SK-N-SH (cell line): ENCODE data around the gene ABL2. TPM values are rescaled to one million over a fixed set of nuclear protein-coding genes. Genes with fewer than 3 reads are reported as not detected.

Source experiments
- CTCF ChIA-PET: fragments of 300-600, 350-600 bp; formaldehyde crosslinking; extraction: SDS; loops from one replicate; lab custom pipeline; 2021; lab: Yijun Ruan, JAX
- POLR2A ChIA-PET: fragments of 350-600 bp; sonication (Branson Sonifier 250); formaldehyde crosslinking; extraction: SDS; loops from one replicate; lab custom pipeline; 2020; ENCODE audit warnings: antibody characterized with exemption, inconsistent platforms; lab: Yijun Ruan, JAX
- DNase-seq: peaks from one replicate; pipeline ENCODE4 v3.0.0; 2012
- H2AFZ ChIP-seq: fragments of 200-600 bp; sonication (generic); 2 replicates; pipeline ENCODE4 v1.8.1; 2016; ENCODE audit warnings: antibody characterized with exemption, mild to moderate bottlenecking, low read depth
- H3F3A ChIP-seq: fragments of 200-600 bp; sonication (generic); replicated peaks from 2 replicates; pipeline ENCODE3; 2016; ENCODE audit warnings: antibody characterized with exemption, mild to moderate bottlenecking; ENCODE audit not compliant: insufficient read depth
- H3K27ac ChIP-seq, 2 experiments: fragments of 200-500 bp in 1 of 2; fragments of 200-600 bp in 1 of 2; sonication (Bioruptor generic) in 1 of 2; sonication (generic), shearing (Covaris generic) in 1 of 2; 2 replicates each; pipeline versions ENCODE4 v1.5.1 to v1.6.1; 2014 to 2016; ENCODE audit warnings: low read depth in 2 of 2, inconsistent platforms in 1 of 2, low read length in 1 of 2, mild to moderate bottlenecking in 1 of 2, mixed read lengths in 1 of 2
- H3K27me3 ChIP-seq: fragments of 200-600 bp; sonication (generic), shearing (Covaris generic); 2 replicates; pipeline ENCODE4 v1.6.1; 2016; ENCODE audit warnings: mixed run types; ENCODE audit not compliant: insufficient read depth
- H3K36me3 ChIP-seq, 2 experiments: fragments of 200-500 bp in 1 of 2; fragments of 200-600 bp in 1 of 2; sonication (Bioruptor generic) in 1 of 2; sonication (generic) in 1 of 2; replicated peaks in 1 of 2; 2 replicates each; pipeline versions ENCODE3 to v1.5.1; 2014 to 2016; ENCODE audit warnings: low read length in 1 of 2, mild to moderate bottlenecking in 1 of 2; ENCODE audit not compliant: insufficient read depth in 2 of 2, control insufficient read depth in 1 of 2
- H3K4me1 ChIP-seq, 2 experiments: fragments of 200-500 bp in 1 of 2; fragments of 200-600 bp in 1 of 2; sonication (Bioruptor generic) in 1 of 2; sonication (generic), shearing (Covaris generic) in 1 of 2; 2 replicates each; pipeline versions ENCODE4 v1.5.1 to v1.6.1; 2014 to 2016; ENCODE audit warnings: low read depth in 1 of 2, low read length in 1 of 2, mixed run types in 1 of 2; ENCODE audit not compliant: insufficient read depth in 2 of 2, control insufficient read depth in 1 of 2
- H3K4me2 ChIP-seq: fragments of 200-600 bp; sonication (generic), shearing (Covaris generic); 2 replicates; pipeline ENCODE4 v1.6.1; 2017; ENCODE audit warnings: mixed run types
- H3K4me3 ChIP-seq, 2 experiments: fragments of 200-500 bp in 1 of 2; fragments of 200-600 bp in 1 of 2; sonication (Bioruptor generic) in 1 of 2; sonication (generic), shearing (Covaris generic) in 1 of 2; 2 replicates each; pipeline versions ENCODE4 v1.5.1 to v1.8.1; 2014 to 2016; ENCODE audit warnings: low read depth in 2 of 2, inconsistent platforms in 1 of 2, low read length in 1 of 2, mild to moderate bottlenecking in 1 of 2, mixed read lengths in 1 of 2, moderate library complexity in 1 of 2
- H3K79me2 ChIP-seq: fragments of 200-600 bp; sonication (generic); 2 replicates; pipeline ENCODE4 v1.8.1; 2017; ENCODE audit warnings: mild to moderate bottlenecking; ENCODE audit not compliant: insufficient read depth
- H3K9ac ChIP-seq: fragments of 200-600 bp; sonication (generic); 2 replicates; pipeline ENCODE4 v1.6.1; 2017; ENCODE audit warnings: mixed run types
- H3K9me2 ChIP-seq: fragments of 200-600 bp; sonication (generic); 2 replicates; pipeline ENCODE4 v1.6.1; 2017; ENCODE audit warnings: mixed run types
- H3K9me3 ChIP-seq: fragments of 200-600 bp; sonication (generic); 2 replicates; pipeline ENCODE4 v1.6.1; 2017; ENCODE audit warnings: mixed run types, mild to moderate bottlenecking, moderate library complexity
- H4K20me1 ChIP-seq: fragments of 200-600 bp; sonication (generic); 2 replicates; pipeline ENCODE4 v1.6.1; 2017; ENCODE audit warnings: mild to moderate bottlenecking, mixed run types; ENCODE audit not compliant: insufficient read depth
- CTCF ChIP-seq: fragments of 200-600 bp; sonication (generic); IDR thresholded peaks from 2 replicates; pipeline ENCODE4 v1.6.1; 2017; ENCODE audit warnings: antibody characterized with exemption, mild to moderate bottlenecking, moderate library complexity
- ELF1 ChIP-seq: IDR thresholded peaks from 2 replicates; pipeline ENCODE4 v1.4.0; 2012
- EZH2phosphoT487 ChIP-seq: fragments of 200-600 bp; sonication (generic); IDR thresholded peaks from 2 replicates; pipeline ENCODE4 v1.6.1; 2017; ENCODE audit warnings: low read depth, mixed run types, mild to moderate bottlenecking, antibody characterized with exemption, moderate library complexity, borderline replicate concordance
- FOXJ3 ChIP-seq: sonication (generic); formaldehyde crosslinking; IDR thresholded peaks from 2 replicates; pipeline ENCODE4 v1.5.1; 2020; ENCODE audit warnings: mild to moderate bottlenecking, missing genetic modification reagents
- IRF3 ChIP-seq: fragments of 150-350 bp; IDR thresholded peaks from 2 replicates; pipeline ENCODE4 v1.6.1; 2016; ENCODE audit warnings: mild to moderate bottlenecking, low read depth, low read length
- JUND ChIP-seq: IDR thresholded peaks from 2 replicates; pipeline ENCODE4 v1.4.0; 2012
- MAX ChIP-seq: IDR thresholded peaks from 2 replicates; pipeline ENCODE4 v1.4.0; 2012; ENCODE audit warnings: low read depth
- MEF2A ChIP-seq: IDR thresholded peaks from 2 replicates; pipeline ENCODE4 v1.4.0; 2012; ENCODE audit warnings: low read depth, borderline replicate concordance
- MXI1 ChIP-seq: IDR thresholded peaks from 2 replicates; pipeline ENCODE4 v1.6.1; 2012; ENCODE audit warnings: mild to moderate bottlenecking, low read depth, low read length, improper control_type of control experiment
- NRF1 ChIP-seq: IDR thresholded peaks from 2 replicates; pipeline ENCODE4 v1.6.1; 2012; ENCODE audit warnings: low read depth, mild to moderate bottlenecking, low read length
- RAD21 ChIP-seq: IDR thresholded peaks from 2 replicates; pipeline ENCODE4 v1.6.1; 2012; ENCODE audit warnings: mild to moderate bottlenecking, low read length
- RCOR1 ChIP-seq: fragments of 150-350 bp; IDR thresholded peaks from 2 replicates; pipeline ENCODE4 v1.6.1; 2017; ENCODE audit warnings: antibody characterized with exemption, low read length
- RXRA ChIP-seq: IDR thresholded peaks from 2 replicates; pipeline ENCODE4 v1.4.0; 2012; ENCODE audit warnings: low read depth, mild to moderate bottlenecking, borderline replicate concordance
- SIN3A ChIP-seq: IDR thresholded peaks from 2 replicates; pipeline ENCODE4 v1.6.1; 2012; ENCODE audit warnings: low read depth, mild to moderate bottlenecking, low read length, moderate library complexity, borderline replicate concordance
- SMC3 ChIP-seq: IDR thresholded peaks from 2 replicates; pipeline ENCODE4 v1.6.1; 2012; ENCODE audit warnings: low read depth, low read length, improper control_type of control experiment
- TCF12 ChIP-seq: IDR thresholded peaks from 2 replicates; pipeline ENCODE4 v1.4.0; 2012
- WGBS: methylation state at CpG from one replicate; pipeline ENCODE4 v1.1.6; 2017; ENCODE audit warnings: low lambda C conversion rate; 5-methylcytosine and 5-hydroxymethylcytosine counted together
- polyA plus RNA-seq, 3 experiments: library from polyadenylated mRNA; depleted of rRNA; stranded (reverse); fragments of >200 nt; gene quantifications; 2 replicates each; pipeline ENCODE4 v1.2.3, GENCODE V29; 2012
- TF ChIP-seq, protein P1 (sequence below): fragments of 150-350 bp; IDR thresholded peaks from 2 replicates; pipeline ENCODE4 v1.6.1; 2017; ENCODE audit warnings: antibody characterized with exemption, low read length, low read depth, borderline replicate concordance

Gene ABL2
- polyA plus RNA-seq, 1 of the 3 experiments (the other 2 are of a cell fraction): 7.5 TPM

- Histone ChIP-seq H3K9ac (no peak overlapping the region), H3K9me3 (no peaks in the 10 kb centered on the region), H3K36me3 (peaks cover 41 to 82% of the 10 kb centered on the region in 2 experiments), H3K79me2 (peaks cover 83% of the 10 kb centered on the region), H3K27me3 (no peaks in the 10 kb centered on the region), H3K4me1 (peaks cover 4 to 9% of the 10 kb centered on the region in 2 experiments; a peak in 3 of 4 replicates), H3F3A (peaks cover 13% of the 10 kb centered on the region), H2AFZ (no peak overlapping the region), H3K27ac (peak overlapping the region in 1 of 2 experiments; percentile 54; a peak in 2 of 4 replicates), H3K4me2 (no peak overlapping the region; the same call in 1 of the 2 replicates), H3K9me2 (no peaks in the 10 kb centered on the region), H3K4me3 (no peak overlapping the region), H4K20me1 (0 out of 2 replicates have a peak, but pooled peaks cover 3% of the 10 kb centered on the region)
- WGBS: 84% methylated on average over 7 of the region's 7 CpGs
- ChIA-PET CTCF (interaction anchor here (0.6 to 4.4 kb wide), 30 partner anchors 9 to 248 kb away, joined by 3 to 31 read pairs (median 4); partner anchors contain the start of gene SOAT1), POLR2A (no interaction called here)
- TF ChIP-seq RAD21 (peak; percentile 78), CTCF (peak; percentile 81), MXI1 (no peak), SMC3 (peak; percentile 83)
- peak; percentile 42 for DNase-seq
Observed at GRCh38 chr1:179121159-179121938, 108.1 kb downstream of the ABL2 start.

DNA sequence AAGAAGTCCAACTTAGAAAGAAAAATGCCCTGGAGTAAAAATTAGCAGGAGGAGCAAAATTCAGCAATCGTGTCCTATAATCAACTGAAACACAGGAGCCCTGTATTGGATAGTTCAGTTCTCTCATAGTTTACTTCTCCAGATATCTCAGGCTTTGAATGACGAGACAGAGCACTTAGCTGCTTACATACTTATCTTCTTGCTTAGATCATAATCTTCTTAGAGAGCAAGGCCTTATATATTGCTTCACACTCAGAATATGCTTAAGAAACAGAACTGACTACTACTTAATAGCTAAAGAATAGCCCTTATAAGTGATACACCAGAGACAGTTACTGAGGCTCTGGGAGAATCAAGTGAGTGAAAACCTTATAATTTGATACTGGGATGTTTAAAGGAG is 108.7 kb downstream of the ABL2 start:
- Histone ChIP-seq H2AFZ (no peak overlapping the region), H3K79me2 (peaks cover 83% of the 10 kb centered on the region), H3K4me1 (peaks cover 2 to 7% of the 10 kb centered on the region in 2 experiments; a peak in 2 of 4 replicates), H3K27ac (peak overlapping the region in 1 of 2 experiments; percentile 54; a peak in 1 of 4 replicates), H4K20me1 (0 out of 2 replicates have a peak, but pooled peaks cover 3% of the 10 kb centered on the region), H3K4me3 (no peak overlapping the region), H3K4me2 (no peak overlapping the region), H3K9ac (no peak overlapping the region), H3K36me3 (peaks cover 39 to 84% of the 10 kb centered on the region in 2 experiments), H3K27me3 (no peaks in the 10 kb centered on the region), H3K9me3 (no peaks in the 10 kb centered on the region), H3K9me2 (no peaks in the 10 kb centered on the region), H3F3A (peaks cover 10% of the 10 kb centered on the region)
- DNase-seq: no peak
- 100% methylated on average over 2 of the region's 2 CpGs for WGBS
- CTCF ChIA-PET: interaction anchor here (0.6 to 4.4 kb wide), 26 partner anchors 9 to 248 kb away, joined by 3 to 31 read pairs (median 4); partner anchors contain the start of gene SOAT1
- POLR2A ChIA-PET: no interaction called here
- TF ChIP-seq RXRA: no peak
- TF ChIP-seq MAX: no peak
- no peak for TF ChIP-seq CTCF
- no peak for TF ChIP-seq ELF1
- TF ChIP-seq RAD21: no peak
- TF ChIP-seq JUND: no peak
- no peak for TF ChIP-seq RCOR1
- TF ChIP-seq MEF2A: no peak
- TF ChIP-seq NRF1: no peak
- no peak for TF ChIP-seq TCF12
- TF ChIP-seq IRF3: no peak
- TF ChIP-seq SMC3: no peak
- no peak for TF ChIP-seq SIN3A
- TF ChIP-seq EZH2phosphoT487: no peak
- TF ChIP-seq FOXJ3: no peak
- TF ChIP-seq, protein P1, sequence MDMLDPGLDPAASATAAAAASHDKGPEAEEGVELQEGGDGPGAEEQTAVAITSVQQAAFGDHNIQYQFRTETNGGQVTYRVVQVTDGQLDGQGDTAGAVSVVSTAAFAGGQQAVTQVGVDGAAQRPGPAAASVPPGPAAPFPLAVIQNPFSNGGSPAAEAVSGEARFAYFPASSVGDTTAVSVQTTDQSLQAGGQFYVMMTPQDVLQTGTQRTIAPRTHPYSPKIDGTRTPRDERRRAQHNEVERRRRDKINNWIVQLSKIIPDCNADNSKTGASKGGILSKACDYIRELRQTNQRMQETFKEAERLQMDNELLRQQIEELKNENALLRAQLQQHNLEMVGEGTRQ: no peak
